Astrocyte of the spinal cord (primary cell): ENCODE results near the gene TNFRSF1A.

Source experiments
- DNase-seq: peaks from one replicate; pipeline ENCODE4 v3.0.0; 2011; ENCODE audit warnings: low read depth, low spot score
- H3K4me3 ChIP-seq: 2 replicates; pipeline ENCODE4 v1.5.1; 2011; ENCODE audit warnings: low read depth, mild to moderate bottlenecking, low read length, moderate library complexity
- in situ Hi-C: cut with HindIII; loops from 2 replicates; pipeline ENCODE4 v1.10.0; 2017; ENCODE audit warnings: low sequenced_read_pairs
- TF ChIP-seq, protein P1 (sequence below): IDR thresholded peaks from 2 replicates; pipeline ENCODE4 v1.5.1; 2012; ENCODE audit warnings: low read depth, mild to moderate bottlenecking, low read length, inconsistent platforms

Gene TNFRSF1A

DNA sequence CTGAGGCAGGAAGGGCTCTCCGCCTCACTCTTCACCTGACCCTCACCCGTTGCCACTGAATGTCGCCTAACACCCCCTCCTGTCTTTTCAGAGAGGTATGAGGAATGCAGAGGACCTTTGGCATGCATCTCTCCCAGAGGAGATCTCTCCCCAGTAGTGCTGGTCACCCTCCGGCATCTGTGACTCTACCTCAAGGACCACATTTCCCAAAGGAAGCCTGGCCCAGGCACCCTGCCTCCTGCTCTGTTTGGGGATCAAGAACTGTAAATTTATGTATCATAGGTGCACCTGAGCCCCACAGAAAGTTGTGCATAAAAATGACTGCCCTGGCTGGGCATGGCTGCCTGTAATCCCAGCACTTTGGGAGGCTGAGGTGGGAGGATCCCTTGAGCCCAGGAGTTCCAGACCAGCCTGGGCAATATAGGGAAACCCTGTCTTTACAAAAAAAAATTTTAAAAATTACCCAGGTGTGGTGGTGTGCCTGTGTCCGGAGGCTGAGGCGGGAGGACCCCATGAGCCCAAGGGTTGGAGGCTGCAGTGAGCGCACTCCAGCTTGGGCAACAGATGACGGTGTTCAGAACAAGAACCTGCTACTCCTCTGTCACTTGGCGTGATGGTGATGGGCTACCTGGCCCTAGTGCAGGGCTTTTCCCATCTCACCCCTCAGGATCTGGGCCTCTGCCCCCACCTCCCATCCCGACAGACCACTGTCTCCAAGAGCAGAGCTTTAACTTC is 13.7 kb downstream of the TNFRSF1A start:
- no peak for DNase-seq
- TF ChIP-seq, protein P1, sequence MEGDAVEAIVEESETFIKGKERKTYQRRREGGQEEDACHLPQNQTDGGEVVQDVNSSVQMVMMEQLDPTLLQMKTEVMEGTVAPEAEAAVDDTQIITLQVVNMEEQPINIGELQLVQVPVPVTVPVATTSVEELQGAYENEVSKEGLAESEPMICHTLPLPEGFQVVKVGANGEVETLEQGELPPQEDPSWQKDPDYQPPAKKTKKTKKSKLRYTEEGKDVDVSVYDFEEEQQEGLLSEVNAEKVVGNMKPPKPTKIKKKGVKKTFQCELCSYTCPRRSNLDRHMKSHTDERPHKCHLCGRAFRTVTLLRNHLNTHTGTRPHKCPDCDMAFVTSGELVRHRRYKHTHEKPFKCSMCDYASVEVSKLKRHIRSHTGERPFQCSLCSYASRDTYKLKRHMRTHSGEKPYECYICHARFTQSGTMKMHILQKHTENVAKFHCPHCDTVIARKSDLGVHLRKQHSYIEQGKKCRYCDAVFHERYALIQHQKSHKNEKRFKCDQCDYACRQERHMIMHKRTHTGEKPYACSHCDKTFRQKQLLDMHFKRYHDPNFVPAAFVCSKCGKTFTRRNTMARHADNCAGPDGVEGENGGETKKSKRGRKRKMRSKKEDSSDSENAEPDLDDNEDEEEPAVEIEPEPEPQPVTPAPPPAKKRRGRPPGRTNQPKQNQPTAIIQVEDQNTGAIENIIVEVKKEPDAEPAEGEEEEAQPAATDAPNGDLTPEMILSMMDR = no peak
- no peak overlapping the region for H3K4me3 ChIP-seq
- in situ Hi-C loops = no loop called here

DNA sequence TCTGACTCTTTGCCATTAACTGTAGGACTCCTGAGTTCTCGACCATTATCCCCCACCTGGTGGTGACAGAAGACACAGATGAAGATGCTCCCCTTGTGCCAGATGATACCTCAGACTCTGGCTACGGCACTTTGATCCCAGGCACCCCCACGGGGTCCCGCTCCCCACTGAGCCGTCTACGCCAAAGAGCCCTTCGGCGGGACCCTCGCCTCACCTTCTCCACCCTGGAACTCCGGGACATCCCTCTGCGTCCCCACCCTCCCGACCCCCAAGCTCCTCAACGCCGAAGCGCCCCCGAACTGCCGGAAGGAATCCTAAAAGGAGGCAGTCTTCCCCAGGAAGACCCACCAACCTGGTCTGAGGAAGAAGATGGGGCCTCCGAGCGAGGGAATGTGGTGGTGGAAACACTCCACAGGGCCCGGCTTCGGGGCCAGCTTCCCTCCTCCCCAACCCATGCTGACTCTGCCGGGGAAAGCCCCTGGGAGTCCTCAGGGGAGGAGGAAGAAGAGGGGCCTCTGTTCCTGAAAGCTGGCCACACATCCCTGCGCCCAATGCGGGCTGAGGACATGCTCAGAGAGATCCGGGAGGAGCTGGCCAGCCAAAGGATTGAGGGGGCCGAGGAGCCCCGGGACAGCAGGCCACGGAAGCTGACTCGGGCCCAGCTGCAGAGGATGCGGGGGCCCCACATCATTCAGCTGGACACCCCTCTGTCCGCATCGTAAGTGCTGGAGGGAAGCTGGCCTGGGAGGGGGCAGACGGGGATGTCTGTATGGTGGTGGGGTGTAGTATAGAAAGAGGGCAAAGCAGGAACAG is 14.4 kb downstream of the TNFRSF1A start:
- in situ Hi-C loops = no loop called here
- TF ChIP-seq, protein P1 = no peak
- no peak overlapping the region for H3K4me3 ChIP-seq
- no peak for DNase-seq

DNA sequence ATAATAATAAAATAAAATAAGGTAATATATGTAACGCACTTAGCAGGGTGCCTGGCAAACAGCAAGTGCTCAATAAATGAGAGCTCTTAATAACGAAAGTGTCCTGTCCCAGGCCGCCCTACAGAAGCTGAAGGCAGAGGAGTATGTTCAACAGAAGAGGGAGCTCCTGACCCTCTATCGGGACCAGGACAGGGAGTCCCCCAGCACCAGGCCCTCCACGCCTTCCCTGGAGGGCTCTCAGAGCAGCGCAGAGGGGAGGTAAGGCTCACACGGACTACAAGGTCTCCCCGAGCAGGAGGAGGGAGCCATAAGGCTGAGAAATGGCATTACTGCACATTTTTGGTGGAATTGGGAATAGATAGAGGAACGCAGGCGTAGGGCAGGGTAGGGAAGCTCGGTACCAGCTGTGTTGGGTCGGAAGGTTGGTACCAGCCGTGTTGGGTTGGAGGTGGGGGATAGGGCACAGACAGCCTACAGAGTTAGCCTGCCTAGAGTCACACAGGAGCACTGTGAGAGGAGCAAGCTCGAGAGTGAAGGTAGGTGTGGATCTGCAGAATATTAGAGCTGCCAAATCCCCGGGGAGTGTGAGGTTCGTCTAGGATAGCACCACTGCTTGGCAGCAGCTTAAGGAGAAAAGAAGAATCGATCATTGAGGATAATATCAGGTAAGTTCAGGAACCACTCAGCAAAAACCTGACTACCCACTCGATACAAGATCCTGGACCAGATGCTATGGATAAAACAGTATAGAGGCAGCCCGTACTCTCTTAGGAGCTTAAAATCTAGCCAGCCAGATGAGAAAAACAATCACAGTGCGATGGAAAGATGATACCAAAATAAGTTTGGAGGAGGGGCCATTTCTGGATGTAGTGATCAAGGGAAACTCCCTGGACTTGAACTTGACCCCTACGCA is 15.3 kb downstream of the TNFRSF1A start:
- in situ Hi-C loops = no loop called here
- no peak overlapping the region for H3K4me3 ChIP-seq
- TF ChIP-seq, protein P1 = peak; percentile 46
- peak; percentile 59 for DNase-seq

DNA sequence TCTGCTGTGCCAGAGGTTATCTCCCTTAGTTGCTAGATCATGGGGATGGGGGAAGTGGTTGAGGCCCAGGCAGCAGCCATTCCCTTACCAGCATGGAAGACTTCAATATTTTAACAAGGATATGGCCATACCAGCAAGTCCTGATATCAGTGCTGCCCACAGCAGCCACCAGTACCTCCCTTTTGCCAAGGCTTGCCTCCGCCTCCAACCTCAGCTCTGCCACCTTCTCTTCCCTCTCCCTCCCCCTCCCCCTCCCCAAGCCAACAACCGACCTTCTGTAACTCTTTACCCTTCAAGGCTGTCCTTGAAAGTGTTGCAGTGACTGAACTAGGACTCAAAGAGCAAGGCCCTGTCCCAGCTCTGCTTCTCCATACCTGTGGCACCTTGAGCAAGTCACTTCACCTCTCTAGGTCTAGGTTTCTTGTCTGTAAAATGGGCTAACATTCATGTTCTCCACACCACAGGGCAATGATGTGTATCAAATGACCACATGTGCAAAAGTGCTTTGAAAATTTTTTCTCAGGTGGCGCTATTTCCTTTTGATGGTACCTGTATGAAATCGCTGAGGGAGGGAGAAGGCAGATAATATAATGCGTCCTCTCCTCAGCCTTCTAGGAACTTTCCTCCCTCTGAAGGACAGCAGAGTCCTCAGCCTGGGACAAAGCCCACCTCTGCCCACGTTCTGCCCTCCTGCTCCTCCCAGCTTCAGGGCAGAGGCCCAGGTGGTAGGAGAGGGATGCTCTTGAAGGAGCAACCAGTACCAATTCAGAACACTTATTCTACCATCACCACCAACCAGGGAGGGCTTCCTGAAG is 16.7 kb downstream of the TNFRSF1A start:
- no peak for DNase-seq
- no peak overlapping the region for H3K4me3 ChIP-seq
- in situ Hi-C loops = loop anchor here (25.0 kb wide), 1 partner anchor 137 kb away; the partner anchor contains the start of genes TAPBPL and VAMP1
- TF ChIP-seq, protein P1 = no peak

DNA sequence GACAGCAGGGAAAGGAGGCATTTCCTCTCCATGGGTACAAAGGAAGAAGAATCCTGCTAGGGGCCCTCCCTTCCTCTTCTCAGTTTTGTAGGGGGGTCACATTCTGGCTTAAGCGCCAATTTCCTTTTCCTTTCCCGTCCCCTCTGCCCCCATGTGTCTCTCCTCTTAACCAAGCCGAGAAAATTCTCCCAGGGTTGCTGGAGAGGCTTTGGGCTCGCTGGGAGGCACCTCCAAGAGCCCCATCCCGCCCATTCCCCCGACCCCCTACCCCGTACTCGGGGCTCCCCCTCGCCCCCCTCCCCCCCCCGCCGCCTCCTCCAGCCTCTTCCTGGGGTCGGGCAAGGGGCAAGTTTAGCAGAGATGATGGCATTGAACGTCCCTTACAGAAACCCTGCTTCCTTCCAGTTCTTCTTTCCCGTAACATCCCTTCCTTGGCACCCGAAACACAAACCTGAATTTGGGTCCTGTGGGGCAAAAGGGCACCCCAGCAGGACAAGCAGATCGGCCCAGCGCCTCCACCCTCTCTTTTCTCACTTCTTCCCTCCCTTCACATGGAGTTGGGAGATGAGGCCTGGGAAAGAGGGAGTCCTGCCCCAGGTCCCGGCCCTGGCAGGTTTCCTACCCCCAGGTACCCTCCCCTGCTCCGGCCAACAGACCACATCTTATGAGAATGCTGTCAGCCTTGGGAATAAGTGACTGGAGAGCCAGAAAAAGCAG is 17.7 kb downstream of the TNFRSF1A start:
- TF ChIP-seq, protein P1 = no peak
- no peak for DNase-seq
- in situ Hi-C loops = loop anchor here (25.0 kb wide), 1 partner anchor 138 kb away; the partner anchor contains the start of genes TAPBPL and VAMP1
- no peak overlapping the region for H3K4me3 ChIP-seq
